ENCODE data around the gene MACROD2.

MACROD2 gene

DNA sequence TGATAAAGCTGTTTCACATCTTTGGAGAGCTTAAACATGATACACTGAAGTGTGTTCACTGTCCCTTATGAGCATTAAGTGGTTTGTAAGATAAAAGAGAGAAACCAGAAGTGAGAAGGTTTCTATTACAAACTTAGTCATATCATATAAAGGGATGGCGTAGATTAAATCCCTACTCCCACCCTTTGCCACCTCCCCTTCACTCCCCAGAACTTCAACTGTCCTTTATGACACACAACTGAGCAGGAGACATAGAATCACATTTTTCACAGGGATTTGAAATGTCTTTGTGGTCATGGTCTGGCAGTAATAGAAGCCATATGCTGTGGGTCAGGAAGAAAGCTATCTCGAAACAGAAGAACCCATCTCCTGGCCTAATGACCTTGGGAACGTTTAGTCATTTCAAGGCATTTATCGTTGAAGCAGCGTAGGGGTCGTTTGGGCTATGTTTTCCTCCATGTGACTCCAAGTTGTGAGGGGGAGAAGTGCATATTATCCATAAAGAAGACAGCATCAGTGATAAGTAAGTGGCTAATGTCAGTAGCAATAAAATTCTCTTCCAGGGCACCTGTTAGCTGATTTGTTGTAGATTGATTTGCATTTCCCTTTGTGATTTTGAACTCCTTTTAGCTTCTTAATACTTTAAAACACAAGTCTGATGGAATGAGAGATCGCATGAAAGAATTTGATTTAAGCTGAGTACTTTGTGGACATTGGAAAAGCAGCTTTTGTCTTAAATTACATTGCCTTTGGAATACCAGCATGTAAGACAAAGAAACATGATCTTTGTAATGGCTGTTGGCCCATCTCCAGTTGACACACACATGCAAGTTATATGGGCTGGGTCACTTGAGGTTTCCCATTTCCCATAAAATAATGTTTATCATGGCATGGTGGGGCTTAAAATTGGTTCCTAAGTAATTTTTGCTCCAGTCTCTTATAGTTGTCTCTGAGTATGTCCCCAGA lies 843.6 kb downstream of the MACROD2 start:
- H3K4me3 ChIP-seq (ENCODE audit: low read depth, low read length), result no peak overlapping the region

DNA sequence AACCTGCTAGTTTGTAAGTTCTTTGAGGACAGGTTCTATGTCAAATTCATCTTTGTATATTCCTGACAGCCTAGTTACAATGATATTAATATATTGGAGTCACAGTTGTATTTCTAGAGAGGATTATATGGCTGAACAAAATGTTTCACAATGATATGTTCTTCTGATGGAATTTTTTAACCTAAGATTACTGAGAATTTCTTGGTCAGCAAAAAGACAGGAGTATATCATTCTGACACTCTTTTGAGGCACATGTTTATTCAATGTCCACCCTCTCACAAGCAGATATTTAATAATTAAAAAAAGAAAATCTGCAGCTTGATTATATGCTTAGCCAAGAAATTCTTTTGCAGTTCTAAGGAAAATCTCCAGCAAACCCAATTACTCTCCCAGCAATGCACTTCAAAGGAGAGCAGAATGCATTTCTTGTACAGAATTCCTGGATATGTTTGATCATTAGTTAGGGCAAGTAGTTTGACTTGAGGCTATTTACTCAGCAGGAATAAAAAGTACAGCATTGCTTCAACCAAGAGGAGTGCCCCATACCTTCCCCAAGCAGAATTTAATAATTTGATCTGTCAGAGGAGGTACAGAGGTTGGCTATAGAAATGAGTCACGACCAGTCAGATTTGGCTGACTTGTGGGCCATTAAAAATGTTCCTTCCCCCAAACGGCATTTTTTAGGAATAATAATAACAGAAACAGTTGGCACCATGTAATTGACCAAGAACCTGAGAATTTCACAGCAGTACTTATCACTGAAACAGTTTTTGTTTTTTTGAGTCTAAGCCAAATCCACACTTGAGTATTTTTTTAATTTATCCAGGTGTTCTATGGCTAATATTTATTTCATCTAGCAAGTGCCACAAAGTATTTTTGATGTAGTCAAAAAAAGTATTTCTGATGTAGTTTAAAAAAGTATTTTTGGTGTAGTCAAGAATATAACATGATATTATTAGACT lies 850.2 kb downstream of the MACROD2 start:
- no peak overlapping the region for H3K4me3 ChIP-seq (ENCODE audit: low read depth, low read length)

DNA sequence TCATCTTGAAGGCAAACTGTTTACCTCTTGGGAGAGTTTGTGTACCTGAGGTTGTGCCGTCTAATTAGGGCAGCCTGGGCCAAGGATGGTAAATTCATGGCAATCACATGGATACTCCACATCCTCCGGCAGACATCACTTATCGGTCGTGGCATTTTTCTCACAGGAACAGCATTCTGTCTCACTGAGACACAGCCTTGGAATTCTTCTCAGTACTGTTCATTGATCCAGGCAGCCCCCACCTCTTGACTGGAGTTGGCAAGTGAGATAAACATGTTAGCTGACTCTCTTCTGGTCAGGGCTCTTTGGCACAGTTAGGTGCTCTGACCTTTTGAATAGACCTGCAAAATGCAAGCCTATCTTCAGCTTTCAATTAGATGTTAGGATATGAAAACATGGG lies 853.5 kb downstream of the MACROD2 start:
- H3K4me3 ChIP-seq (ENCODE audit: low read depth, low read length), result no peak overlapping the region

DNA sequence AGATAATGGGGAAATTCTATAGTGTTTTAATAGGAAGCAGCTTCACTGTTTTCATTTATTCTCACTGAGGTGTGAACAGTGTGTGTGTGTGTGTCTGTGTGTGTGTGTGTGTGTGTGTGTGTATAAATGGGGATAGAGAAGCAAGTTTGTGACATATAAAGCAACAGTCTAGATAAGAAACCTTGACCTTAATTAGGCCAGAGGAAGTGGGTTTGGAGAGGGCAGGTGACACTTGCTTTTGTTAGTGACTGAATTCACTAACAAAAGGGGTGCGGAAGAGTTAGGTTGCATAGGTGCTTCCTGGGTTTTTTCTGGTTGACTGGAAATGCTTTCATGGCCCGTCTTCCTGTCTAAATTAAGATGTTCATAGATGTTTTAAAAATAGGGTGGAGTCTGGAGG lies 857.8 kb downstream of the MACROD2 start:
- H3K4me3 ChIP-seq (ENCODE audit: low read depth, low read length), result no peak overlapping the region

DNA sequence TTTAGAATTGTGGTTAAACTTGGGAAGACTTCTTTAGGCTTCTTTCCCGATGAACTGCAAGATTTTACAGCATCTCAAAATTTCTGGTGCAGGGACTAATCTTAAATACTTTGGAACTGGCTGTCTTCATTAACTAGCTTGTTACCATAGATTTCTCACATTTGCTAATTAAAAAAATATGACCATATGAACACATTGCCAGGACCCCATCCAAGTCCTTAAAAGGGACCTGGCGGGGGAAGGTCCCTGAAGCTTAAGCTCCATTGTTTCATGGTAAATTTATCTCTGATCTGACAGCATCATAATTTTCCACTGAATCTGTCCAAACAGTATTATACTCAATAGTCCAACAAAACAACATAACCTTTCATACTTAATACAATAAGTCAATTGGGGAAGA lies 859.9 kb downstream of the MACROD2 start:
- H3K4me3 ChIP-seq (ENCODE audit: low read depth, low read length), result no peak overlapping the region

DNA sequence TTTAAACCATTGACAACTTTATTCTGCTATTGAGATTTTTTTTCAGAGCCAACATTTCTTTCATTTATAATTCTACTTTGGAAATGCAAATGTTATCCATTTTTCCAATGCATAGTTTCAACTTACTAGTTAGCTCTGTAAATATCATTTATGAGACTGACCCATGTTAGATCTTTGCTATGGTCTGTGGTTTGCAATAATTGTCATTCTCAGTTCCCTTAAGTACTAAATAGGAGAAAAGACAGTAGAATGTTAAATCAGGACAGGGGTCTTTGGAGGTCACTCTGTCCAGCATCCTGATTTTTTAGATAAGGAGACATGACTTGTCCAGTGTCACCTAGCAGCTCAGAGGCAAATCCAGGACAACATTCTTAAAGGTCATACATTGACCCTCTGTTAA lies 864.3 kb downstream of the MACROD2 start:
- H3K4me3 ChIP-seq (ENCODE audit: low read depth, low read length), result no peak overlapping the region

DNA sequence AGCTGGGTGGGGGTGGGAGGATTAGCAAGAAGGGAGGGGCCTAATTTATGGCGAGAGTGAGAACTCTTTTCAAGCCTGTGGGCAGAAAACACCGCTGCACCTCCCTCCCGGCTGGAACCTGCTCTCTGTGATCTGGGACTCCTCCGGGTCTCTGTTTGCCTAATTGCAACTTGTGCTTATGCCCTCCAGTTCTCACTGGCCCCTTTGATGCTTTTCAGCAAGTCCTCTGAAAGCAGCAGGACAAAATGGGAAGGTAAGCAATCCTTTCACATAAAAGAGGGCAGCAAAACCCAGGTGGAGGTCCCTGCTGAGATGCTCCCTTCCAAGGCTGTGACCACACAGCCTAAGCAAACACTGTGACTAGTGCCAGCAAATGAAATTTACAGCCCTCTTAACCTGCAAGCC lies 865.1 kb downstream of the MACROD2 start:
- H3K4me3 ChIP-seq (ENCODE audit: low read depth, low read length), result no peak overlapping the region

DNA sequence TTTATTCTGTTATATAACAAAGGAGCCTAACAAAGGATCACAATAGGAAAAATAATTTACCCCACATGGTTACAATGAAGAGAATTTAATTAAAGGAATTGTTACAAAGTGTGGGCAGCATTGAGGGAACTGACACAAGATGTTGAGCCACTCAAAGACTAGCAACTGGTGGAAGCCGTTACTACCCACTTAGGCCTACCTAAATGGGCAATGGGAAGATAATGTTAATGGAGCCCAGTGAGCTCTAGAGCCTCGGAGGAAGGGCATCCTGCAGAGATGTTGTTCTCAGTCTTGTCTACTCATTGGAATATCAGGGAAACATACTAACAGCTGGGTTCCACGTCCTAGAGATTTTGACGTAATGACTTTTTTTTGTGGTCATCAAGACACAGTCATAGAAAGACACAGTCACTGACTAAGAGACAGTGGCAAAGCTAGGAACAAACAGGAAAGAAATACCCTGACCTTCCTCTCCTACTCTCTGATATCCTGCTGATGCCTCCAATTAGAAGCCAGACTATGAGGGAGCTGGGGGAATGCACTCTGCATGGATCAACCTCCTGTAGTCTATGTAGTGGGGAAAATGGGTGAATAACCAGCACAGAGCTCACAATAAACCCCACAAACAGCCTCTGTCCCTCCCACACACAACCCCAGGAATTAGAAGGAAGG lies 865.8 kb downstream of the MACROD2 start:
- H3K4me3 ChIP-seq (ENCODE audit: low read depth, low read length), result no peak overlapping the region

DNA sequence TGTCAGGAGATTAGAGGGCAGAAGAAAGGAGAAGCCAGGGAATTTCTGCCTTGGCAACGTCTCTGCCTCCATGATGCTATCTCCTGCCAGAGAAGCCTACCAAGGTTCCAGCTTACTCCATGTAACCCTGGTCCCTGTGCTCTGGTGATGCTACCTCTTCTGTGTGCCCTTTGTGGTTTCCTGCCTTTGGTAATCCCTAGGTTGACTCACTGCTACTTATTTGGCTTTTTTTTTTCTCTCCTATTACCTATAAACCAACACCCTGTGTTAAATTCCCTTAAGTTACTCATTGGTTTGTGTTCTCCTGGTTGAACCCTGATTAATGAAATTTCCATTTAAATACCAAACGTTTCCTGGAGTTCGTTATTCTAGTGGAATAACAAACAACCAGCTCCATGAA lies 869.9 kb downstream of the MACROD2 start:
- H3K4me3 ChIP-seq (ENCODE audit: low read depth, low read length), result no peak overlapping the region

DNA sequence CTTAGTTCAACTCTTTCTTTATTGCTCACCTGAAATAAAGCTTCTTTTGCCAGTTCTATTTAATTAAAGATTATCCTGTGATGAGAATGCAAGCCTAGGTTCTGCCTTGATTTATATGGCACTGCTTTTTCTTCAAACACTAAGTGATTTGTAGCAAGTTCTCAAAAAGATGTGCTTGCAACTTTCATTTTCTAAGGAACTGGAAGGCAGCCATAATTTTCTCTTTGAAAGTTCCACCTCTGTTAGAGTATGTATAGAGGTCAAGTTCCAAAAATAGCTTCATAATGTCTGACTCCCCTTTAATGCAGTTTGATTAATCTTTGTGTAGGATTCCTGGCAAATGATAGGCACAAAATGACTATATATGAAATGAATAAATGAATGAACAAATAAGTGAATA lies 870.4 kb downstream of the MACROD2 start:
- H3K4me3 ChIP-seq (ENCODE audit: low read depth, low read length), result no peak overlapping the region

DNA sequence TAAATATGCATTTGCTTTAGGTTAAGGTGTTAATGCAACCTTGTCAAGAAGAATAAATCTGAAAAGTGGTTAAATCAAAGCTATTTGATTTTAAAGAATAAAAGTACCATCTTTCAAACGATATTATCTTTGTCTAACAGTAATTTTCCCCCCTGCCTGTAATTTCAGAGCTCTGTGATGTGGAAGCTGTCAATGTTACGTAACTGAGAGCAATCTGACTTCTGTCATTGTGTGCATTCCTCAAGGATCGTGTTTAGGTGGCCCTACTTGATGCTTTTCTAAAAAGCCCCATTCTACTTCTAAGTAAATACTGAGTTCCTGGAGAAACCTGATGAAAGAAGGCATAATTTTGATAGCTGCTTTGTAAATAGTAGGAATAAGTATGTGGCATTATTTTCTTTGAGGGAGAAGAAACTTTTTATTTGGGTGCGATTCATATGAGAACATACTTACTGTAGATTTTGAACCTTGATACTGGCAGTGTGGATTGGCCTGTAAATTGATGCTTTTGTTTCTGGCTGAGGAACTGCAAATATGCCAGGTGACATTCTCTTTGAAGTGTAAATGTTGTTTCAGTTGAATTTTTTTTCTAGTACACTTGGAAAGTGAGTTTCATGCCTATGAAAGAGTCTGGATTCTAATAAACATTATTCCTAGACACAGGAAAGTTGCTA lies 871.7 kb downstream of the MACROD2 start:
- no peak overlapping the region for H3K4me3 ChIP-seq (ENCODE audit: low read depth, low read length)

DNA sequence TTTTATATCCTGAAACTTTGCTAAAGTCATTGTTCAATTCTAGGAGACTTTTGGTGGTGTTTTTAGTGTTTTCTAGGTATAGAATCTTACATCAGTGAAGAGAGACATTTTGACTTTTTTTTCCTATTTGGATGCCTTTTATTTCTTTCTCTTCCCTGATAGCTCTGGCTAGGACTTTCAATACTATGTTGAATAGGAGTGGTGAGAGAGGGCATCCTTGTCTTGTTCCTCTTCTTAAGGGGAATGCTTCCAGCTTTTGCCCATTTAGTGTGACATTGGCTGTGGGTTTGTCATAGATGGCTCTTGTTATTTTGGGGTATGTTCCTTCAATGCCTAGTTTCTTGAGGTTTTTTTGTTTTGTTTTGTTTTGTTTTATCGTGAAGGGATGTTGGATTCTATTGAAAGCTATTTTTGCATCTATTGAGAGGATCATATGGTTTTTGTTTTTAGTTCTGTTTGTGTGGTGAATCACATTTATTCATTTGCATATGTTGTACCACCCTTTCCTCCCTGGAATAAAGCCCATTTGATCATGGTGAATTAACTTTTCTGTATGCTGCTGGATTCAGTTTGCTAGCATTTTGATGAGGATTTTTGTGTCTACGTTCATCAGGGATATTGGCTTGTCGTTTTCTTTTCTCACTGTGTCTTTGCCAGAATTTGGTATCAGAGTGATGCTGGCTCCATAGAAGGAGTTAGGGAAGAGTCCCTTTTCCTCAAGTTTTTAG lies 882.1 kb downstream of the MACROD2 start:
- no peak overlapping the region for H3K4me3 ChIP-seq (ENCODE audit: low read depth, low read length)

DNA sequence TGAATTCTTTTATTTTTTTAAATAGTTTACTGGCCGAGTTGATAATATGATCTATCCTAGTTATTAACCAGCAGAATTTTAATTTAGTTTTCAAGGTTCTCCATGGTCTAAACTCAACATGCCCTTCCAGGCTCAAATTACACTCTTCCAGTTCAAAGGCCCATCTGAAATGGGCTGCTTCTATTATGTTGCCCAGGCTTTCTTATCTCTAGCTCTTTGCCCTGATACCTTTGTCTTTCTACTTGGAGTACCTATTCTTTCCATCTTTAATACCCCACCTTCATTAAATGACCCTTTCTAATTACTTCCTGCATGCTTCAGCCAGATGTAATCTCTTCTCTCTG lies 883.3 kb downstream of the MACROD2 start:
- no peak overlapping the region for H3K4me3 ChIP-seq (ENCODE audit: low read depth, low read length)

DNA sequence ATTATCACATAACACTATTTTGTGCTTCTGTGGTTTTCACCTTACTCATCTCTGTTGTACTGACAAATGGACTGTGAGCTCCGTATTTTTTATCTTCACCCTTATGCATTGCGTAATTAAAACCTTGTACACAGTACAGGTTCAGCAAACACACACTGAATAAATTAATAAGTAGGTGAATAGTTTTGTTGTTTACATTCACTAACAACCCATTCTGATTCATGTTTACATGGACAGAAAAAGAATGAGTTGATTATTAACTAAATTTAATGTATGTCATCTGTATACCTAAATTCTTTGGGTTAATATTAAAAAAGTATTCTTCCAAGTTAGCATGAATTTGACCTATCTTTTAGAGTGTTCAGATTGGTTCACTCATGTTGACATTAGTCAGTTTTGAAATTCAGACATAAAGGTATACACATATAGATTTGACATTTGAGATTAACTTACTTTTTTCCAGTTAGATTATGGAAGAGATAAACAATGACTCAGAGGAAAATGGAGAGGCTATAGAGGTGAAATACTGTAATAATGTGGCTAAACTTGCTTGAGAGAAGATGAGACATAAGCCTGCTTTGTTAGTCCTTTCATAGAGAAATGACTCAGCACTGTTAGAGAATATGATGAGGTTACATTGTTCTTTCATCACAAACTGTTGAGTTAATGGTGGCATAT lies 883.8 kb downstream of the MACROD2 start:
- H3K4me3 ChIP-seq (ENCODE audit: low read depth, low read length), result no peak overlapping the region

DNA sequence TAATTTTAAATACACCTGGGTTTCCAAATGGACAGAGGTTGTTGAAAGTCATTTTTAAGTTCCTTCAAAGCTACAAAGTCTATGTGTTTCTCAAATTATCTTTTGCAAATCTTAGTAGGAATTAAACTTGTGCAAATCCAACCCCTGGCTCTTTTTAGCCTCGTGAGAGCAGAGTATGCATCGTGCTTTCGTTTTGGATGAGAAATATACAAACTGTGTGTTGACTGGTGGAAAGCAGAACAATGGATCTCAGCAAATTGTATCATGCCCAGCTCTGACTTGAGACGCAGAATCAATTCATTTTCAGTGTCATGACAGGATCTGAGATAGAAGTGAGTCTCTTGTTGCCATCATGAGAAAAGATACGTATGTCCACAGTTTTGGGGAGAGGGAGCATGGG lies 884.5 kb downstream of the MACROD2 start:
- H3K4me3 ChIP-seq (ENCODE audit: low read depth, low read length), result no peak overlapping the region

DNA sequence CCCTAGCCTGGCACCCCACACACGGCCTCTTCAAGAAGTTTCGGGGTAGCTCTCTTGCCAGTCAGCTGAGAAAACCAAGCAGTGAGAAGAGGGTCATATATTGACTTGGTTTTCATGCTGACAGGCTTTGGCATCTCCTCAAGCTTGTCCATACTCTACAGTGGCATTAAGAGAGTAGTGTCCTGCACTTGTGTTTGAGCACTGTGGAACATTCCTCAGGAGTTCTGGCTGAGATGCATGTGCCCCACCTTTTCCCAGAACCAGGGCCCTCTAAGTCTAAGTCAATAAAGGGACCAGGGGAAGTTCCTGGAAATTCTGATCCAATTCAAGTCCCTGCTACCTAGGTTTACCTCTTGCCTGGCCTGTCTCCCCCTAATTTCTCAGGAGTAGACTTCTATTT lies 886.2 kb downstream of the MACROD2 start:
- no peak overlapping the region for H3K4me3 ChIP-seq (ENCODE audit: low read depth, low read length)

DNA sequence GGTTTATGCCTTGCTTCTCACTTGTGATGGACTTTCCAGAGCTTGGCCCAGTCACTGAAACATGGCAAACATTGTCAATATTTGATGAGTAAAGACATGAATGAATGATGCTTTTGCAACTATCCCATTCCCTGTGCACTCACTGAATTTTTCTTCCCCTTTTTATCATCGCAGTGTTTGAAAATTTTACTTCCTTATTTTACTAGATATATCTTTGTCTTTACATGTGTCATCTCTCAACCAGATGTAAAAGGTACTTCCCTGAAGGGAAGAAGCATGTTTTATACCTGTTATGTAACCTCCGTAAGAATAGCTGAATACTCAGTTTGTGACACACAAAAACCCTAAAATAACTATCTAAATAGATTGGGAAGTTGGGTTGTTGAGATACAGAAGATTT lies 886.8 kb downstream of the MACROD2 start:
- no peak overlapping the region for H3K4me3 ChIP-seq (ENCODE audit: low read depth, low read length)

DNA sequence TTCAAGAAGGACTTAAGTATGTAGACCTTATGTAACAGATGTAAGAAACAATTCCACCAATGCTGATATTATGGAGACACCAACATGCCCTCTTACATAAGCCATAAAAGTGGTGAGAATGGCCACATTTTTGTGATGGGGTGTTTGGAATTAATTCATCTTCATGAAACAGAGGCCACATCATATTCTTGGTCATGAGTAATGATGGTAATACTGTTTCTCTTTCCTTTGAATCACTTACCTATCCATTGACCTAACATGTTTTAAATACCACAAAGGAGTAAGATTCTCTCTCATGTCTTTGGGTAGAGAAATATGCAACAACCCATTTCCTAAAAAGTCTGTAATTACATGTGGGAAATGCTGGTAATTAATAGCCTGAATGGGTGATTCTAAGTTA lies 887.5 kb downstream of the MACROD2 start:
- H3K4me3 ChIP-seq (ENCODE audit: low read depth, low read length), result no peak overlapping the region

DNA sequence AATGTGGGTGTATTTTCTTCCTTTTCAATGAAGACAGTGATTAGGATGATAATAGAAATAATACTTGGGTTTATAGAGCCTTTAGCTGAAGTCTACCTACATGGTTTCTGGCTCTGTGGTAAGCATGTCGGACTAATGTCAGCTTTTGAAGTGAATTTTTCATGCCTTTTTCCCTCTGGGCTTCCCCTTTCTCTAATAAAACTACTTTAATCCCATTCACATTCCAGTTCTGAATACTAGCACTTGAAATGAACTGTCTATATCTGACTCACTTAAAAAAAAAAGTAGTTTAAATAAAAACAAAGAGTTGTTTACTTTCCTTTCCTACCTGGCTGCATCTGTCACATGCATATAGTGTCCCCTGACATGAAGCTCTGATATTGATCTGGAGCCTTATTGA lies 888.0 kb downstream of the MACROD2 start:
- no peak overlapping the region for H3K4me3 ChIP-seq (ENCODE audit: low read depth, low read length)

DNA sequence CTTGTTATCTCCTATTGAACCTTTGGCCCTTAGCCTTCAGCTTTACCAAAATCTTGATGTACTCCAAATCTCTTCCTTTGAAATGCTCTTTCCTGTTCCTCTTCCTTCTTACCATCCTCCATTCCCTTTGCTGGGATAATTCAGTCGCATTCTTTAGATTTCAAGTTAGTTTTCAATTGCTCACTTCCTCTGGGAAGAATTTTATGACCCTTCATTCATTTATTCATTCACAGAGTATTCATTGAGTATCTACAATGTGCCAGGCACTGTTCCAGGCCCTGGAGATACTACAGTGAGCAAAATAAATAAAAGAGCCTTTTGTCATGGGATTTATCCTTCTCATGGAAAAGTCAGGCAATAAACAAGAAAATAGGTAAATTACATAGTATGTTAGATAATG lies 890.3 kb downstream of the MACROD2 start:
- no peak overlapping the region for H3K4me3 ChIP-seq (ENCODE audit: low read depth, low read length)

All from iPS-11a (cell line).